D721Med (cell line): ENCODE results near the gene MYRIP.
"Not testable (repeated sequence)": the region's sequence is repeated elsewhere in the genome, so short reads cannot be mapped to it uniquely, and the experiment has no call there.

ENCODE experiments used
- DNase-seq: peaks from one replicate; pipeline ENCODE4 v3.0.0; 2011; ENCODE audit warnings: low spot score; ENCODE audit not compliant: insufficient read length
- FAIRE-seq: peaks from 2 replicates; lab custom pipeline; 2011; peaks lifted over from hg19 to GRCh38; lab: Jason Lieb, UNC
- TF ChIP-seq, protein P1 (sequence below): IDR thresholded peaks from 2 replicates; pipeline ENCODE4 v1.5.1; 2012; ENCODE audit warnings: mild to moderate bottlenecking, control low read depth; ENCODE audit not compliant: insufficient read depth; ENCODE audit errors: missing control alignments

Gene MYRIP

DNA sequence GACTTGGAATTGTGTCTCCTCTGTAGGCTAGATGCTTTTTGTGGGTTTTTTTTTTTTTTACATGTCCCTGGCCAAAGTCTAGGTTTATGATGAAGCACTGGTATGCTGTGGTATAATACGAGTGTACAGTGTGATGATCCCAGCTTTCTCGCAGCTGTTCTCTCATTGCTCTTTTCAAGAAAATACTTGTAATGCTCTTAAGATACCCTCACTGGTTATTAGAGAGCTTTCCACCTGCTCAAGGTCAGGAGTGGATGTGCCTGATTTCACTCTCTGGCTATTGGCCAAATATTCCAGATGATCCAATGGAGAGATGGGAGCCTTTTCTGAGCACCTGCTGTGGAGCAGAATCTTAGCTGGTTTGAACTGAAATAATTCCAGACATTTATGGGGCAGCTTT, 215.1 kb downstream of the MYRIP start:
- TF ChIP-seq, protein P1, sequence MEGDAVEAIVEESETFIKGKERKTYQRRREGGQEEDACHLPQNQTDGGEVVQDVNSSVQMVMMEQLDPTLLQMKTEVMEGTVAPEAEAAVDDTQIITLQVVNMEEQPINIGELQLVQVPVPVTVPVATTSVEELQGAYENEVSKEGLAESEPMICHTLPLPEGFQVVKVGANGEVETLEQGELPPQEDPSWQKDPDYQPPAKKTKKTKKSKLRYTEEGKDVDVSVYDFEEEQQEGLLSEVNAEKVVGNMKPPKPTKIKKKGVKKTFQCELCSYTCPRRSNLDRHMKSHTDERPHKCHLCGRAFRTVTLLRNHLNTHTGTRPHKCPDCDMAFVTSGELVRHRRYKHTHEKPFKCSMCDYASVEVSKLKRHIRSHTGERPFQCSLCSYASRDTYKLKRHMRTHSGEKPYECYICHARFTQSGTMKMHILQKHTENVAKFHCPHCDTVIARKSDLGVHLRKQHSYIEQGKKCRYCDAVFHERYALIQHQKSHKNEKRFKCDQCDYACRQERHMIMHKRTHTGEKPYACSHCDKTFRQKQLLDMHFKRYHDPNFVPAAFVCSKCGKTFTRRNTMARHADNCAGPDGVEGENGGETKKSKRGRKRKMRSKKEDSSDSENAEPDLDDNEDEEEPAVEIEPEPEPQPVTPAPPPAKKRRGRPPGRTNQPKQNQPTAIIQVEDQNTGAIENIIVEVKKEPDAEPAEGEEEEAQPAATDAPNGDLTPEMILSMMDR = no peak
- FAIRE-seq (no peak), DNase-seq (no peak)

DNA sequence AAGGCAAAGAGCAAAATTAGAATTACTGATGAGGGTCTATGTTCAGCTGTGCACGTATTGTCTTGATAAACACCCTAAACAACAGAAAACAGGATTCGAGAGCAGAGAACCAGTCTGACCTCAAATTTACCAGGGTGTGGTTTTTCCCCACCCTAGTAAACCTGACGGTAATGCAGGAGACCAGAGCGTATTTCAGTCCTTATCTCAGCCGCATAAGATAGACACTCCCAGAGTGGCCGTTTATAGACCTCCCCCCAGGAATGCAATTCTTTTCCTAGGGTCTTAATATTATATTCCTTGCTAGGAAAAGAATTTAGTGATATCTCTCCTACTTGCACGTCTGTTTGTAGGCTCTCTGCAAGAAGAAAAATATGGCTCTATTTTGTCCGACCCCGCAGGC, 216.5 kb downstream of the MYRIP start:
- FAIRE-seq, DNase-seq: not testable (repeated sequence)

DNA sequence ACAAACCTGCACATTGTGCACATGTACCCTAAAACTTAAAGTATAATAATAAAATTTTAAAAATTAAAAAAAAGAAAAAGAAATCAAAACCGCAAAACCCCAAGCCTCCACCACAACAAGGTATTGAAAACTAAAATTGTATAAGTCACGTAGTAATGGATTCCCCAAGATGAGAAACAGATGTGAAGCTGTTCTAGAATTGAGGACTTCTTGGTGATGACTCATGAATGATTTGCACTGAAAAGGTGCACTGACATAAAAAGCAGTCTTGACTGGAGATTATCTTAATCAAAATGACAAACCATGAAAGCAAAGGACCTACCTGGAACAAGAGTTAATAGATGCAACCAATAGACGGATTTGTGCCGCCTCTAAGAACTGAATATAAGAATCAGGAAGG, 225.8 kb downstream of the MYRIP start:
- DNase-seq (no peak), FAIRE-seq (no peak)

DNA sequence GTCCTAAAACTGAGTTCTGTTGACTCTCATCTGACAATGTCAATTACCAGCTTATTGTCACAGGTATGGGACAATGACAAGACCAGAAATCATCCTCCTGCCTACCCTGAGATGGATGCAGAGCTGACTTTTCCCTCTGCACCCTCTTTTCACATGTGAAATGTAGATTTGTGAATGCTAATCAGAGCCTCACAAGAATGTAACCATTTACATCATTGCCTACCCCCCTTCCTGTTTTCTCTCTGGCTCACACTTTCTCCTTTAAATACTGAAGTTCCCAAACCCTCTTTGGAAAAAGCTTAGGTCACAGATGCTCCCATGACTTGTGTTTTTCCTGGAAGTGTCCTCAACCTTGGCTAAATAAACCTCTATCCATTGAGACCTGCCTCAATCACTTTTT, 228.2 kb downstream of the MYRIP start:
- DNase-seq (no peak), FAIRE-seq (no peak)
- TF ChIP-seq, protein P1 = no peak

More for the DNA sequence above, 225.8 kb downstream of the MYRIP start:
- TF ChIP-seq, protein P1 = no peak

DNA sequence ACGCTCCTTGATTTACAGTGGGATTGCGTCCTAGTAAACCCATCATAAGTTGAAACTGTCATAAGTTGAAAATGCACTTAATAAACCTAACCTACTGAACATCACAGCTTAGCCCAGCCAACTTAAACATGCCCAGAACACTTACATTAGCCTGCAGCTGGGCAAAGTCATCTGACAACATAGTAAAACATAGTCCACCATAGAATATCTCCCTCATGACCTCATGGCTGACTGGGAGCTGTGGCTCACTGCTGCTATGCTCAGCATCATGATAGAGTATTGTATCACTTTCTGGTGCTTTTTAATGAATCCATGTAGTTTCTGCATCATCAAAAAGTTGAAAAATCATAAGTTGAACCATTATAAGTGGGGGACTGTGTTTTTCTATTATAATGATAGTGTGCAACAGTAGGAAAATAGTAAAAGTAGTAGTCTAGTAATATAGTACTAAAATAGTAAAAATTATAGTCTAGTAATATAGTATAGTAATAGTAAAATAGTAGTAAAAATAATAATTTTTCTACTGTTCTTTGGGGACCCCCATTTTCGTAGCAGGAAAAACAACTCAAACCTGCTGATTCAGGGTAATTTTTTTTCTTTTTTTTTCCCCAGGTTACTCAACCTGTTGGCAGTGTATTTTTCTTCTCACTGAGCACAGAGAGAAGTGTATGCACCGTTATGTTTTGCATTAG, 233.5 kb downstream of the MYRIP start:
- no peak for DNase-seq
- FAIRE-seq = no peak

DNA sequence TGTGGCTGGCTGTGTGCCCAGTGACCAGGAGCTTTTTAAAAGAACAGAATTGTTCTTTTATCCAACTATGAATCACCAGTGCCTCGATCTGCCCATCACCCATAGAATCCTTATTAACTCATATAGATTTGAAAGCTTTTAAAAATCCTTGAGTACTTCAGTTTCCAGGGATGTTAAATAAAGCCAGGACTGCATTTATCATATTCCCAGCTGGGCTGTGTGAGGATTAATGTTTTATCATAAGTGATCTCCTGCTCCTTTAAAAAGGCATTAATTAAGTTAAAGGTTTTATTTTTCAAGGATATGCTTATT, 234.0 kb downstream of the MYRIP start:
- DNase-seq (no peak), FAIRE-seq (no peak)
- TF ChIP-seq, protein P1 = no peak

More for the DNA sequence above, 233.5 kb downstream of the MYRIP start:
- TF ChIP-seq, protein P1 = no peak

DNA sequence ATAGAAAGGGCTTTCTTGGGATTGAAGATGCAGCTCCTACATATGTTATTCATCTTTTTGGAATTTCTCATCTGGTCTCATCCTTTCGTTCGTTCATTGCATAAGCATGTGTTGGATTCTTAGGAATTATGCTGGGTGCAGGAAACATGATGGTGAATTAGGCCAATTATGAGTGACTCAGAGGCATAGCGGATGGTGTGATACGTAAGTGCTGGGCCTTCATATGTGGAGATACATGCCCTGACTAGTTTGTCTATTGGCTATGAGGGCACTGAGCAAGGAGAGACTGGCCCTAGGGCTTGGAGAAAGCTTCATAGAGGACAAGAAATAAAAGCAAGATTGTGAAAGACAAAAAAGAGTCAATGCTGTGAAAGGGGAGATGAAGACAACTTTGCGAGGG, 235.1 kb downstream of the MYRIP start:
- DNase-seq (no peak), FAIRE-seq (no peak)
- TF ChIP-seq, protein P1 = no peak
